GM12873 (cell line): ENCODE measurements around the gene ATP2B3.

ENCODE experiments used
- TF ChIP-seq, protein P1 (sequence below): IDR thresholded peaks from 2 replicates; pipeline ENCODE4 v1.5.1; 2012; ENCODE audit warnings: low read depth, mild to moderate bottlenecking, moderate library complexity, low read length, control low read depth; ENCODE audit not compliant: insufficient read depth; ENCODE audit errors: missing control alignments

ATP2B3 gene

DNA sequence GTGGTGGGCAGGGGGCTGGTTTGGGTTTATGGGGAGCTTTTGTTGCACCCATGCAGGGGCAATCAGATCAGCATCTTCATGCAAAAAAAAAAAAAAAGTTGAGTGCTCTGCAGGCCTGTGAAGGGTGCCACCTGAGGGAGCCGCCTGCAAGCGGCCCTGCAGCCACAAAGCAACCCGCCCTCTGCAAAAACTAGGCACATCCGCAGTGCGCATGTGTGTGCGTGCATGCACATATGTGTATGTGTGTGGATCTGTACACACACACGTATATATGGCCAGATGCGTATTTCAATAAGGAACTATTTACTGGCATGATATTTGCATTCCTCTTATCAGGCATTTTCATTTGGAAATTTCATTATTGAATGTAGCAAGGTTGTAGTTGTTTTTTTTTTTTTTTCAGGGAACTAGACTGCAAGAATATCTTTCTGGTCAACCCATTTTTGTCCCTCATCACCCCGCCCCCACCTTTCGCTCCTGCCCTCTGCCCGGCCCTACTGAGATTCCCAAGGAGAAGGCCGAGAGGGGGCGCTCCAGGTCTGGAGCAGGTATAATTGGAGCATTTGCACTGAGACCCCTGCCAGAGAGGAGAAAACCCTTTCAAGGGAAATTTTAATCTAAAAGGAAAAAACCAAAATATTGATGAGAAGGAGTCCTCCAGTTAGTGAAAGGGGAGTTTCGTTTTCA is 63.4 kb downstream of the ATP2B3 start:
- TF ChIP-seq, protein P1, sequence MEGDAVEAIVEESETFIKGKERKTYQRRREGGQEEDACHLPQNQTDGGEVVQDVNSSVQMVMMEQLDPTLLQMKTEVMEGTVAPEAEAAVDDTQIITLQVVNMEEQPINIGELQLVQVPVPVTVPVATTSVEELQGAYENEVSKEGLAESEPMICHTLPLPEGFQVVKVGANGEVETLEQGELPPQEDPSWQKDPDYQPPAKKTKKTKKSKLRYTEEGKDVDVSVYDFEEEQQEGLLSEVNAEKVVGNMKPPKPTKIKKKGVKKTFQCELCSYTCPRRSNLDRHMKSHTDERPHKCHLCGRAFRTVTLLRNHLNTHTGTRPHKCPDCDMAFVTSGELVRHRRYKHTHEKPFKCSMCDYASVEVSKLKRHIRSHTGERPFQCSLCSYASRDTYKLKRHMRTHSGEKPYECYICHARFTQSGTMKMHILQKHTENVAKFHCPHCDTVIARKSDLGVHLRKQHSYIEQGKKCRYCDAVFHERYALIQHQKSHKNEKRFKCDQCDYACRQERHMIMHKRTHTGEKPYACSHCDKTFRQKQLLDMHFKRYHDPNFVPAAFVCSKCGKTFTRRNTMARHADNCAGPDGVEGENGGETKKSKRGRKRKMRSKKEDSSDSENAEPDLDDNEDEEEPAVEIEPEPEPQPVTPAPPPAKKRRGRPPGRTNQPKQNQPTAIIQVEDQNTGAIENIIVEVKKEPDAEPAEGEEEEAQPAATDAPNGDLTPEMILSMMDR = no peak

DNA sequence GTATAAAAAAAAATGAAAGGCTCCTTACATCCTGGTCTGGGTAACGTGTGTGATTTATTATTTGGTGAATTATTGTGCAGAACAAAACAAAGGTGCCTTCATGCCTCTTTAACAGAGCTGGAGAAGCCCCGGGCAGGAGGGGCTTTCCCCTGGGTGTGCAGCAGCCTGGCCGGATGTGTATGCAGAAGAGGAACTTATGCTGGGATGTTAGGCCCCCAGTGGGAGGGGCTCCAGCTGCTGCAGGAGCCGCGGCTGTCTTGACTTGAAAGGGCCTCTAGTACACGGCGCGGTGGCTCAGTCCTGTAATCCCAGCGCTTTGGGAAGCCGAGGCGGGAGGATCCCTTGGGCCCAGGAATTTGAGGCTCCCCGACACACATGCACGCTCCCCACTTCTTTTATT is 65.5 kb downstream of the ATP2B3 start:
- TF ChIP-seq, protein P1 = no peak

DNA sequence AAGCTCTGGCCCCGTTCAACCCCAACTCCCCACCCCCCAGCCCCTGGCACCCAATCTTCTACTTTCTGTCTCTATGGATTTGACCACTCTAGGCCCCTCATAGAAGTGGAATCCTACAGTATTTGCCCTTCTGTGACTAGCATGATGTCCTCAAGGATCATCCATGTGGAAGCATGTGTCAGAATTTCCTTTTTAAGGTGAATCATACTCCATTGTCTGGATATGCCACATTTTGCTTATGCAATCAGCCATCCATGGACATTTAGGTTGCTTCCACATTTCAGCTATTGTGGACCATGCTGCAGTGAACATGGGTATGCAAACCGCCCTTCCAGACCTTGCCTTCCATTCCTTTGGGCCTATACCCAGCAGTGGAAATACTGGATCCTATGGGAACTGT is 66.0 kb downstream of the ATP2B3 start:
- TF ChIP-seq, protein P1 = no peak

DNA sequence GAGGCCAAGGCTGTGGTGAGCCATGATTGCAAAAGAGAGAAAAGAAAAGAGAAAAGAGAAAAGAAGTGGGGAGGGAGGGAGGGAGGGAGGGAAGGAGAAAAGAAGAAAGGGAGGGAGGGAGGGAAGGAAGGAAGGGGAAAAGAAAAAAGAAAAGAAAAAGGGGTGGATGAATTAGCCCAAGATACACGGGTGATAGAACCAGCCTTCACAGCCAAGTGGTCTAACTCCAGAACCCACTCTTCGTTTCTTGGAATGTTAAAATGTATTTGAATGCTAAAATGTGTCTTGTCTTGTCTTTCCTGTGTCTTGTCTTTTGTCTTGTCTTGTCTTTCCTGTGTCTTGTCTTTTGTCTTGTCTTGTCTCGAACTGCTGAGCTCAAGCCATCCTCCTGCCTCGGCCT is 68.4 kb downstream of the ATP2B3 start:
- TF ChIP-seq, protein P1 = no peak

DNA sequence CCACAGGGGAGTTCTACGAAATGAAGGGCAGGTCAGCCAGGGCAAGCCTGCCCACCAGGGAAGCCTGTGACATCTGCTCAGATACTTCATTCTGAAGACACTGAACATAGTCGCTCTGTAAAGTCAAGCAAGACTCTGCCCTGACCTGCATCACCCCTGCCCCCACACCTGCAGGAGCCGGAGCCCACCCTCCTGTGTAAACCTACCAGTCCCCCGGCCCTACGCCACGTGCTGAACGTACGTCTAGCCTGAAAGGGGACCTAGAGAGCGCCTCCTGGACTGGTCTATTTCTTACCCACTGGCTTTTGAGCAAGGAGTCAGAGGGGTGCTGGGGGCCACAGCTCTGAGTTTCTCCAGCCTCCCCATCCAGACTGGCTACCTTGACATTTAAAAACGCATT is 69.9 kb downstream of the ATP2B3 start:
- TF ChIP-seq, protein P1 = no peak

DNA sequence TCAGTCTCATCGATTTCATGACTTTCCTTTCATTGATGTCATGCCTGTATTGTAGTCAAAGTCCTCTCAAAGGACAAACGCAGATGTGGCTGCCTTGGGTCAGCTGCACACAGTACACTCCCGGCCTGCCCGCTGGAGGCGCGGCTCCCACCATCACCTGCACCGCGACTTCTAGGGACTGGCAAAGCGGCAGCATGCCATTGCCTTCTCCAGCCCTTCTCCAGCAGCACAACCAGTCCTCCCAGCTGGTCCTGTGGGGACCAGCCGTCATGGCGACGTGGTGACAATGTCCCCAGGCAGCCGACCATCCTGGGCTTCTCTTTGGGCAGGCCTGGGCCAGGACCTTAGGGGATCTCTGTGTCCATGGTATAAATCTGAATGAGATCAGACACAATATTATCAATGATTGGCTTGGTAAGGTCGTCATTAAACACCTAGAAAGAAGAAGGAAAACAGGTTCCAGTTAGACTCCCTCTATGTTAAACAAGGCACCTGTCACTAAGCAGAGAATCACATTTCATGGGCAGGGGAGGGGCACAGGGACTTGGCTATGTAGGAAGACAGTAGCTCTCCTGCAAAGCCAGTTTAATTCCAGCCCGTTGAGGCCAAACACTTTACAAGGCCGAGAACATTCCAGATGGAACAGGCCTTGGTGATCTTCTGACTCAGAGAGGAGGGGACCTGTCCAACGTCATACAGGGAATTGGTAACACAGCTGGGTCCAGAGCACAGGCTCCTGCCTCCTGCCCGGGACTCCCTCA is 70.8 kb downstream of the ATP2B3 start:
- TF ChIP-seq, protein P1 = no peak

DNA sequence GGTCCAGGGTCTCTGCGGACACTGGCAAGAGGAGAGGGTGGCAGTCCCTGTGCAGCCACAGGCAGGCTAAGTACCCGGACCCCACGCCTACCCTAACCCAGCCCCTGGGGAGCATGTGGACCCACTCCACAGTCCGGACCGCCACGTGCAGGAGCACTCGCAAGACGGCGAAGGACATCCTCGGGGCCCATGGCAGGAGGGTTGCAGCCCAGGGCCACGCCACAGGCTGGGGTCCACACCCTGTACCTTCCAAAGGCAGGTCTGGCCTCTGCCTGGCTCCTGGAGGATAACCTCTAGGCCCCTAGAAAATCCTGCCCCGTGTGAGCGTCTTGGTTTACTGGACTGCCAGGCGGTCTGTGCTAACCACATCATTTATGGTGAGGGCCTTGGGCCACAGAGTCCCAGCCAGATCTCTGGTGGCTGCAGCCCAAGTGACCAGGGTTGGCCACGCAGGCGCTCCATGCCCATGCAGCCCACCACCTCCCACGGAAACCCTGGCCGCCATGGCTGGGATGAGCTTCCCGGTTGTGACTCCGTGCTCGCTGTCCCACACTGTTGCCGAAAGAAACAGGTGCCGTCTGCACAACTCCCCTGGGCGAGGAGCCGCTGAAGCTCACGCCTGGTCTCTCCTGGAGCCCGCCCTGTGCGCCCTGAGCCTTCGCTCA is 71.5 kb downstream of the ATP2B3 start:
- TF ChIP-seq, protein P1 = no peak
